Ishikawa (cell line): ENCODE results near the gene CDK5RAP1.

Experiments used
- CEBPB ChIP-seq: IDR thresholded peaks from 2 replicates; pipeline ENCODE4 v1.6.1; 2012
- CREB1 ChIP-seq: IDR thresholded peaks from 2 replicates; pipeline ENCODE4 v1.6.1; 2012; ENCODE audit warnings: low read depth
- EGR1 ChIP-seq: IDR thresholded peaks from 2 replicates; pipeline ENCODE4 v1.6.1; 2012
- EP300 ChIP-seq: IDR thresholded peaks from 2 replicates; pipeline ENCODE4 v1.6.1; 2012; ENCODE audit warnings: borderline replicate concordance
- FOXM1 ChIP-seq: IDR thresholded peaks from 2 replicates; pipeline ENCODE4 v1.6.1; 2012; ENCODE audit warnings: low read depth, borderline replicate concordance
- MAX ChIP-seq: IDR thresholded peaks from 2 replicates; pipeline ENCODE4 v1.6.1; 2012
- NFIC ChIP-seq: IDR thresholded peaks from 2 replicates; pipeline ENCODE4 v1.6.1; 2012
- RAD21 ChIP-seq: IDR thresholded peaks from 2 replicates; pipeline ENCODE4 v1.6.1; 2012; ENCODE audit warnings: low read depth
- REST ChIP-seq: IDR thresholded peaks from 2 replicates; pipeline ENCODE4 v1.6.1; 2012; ENCODE audit warnings: low read depth, mild to moderate bottlenecking
- TAF1 ChIP-seq: IDR thresholded peaks from 2 replicates; pipeline ENCODE4 v1.6.1; 2012; ENCODE audit warnings: low read depth, mild to moderate bottlenecking
- TCF12 ChIP-seq: IDR thresholded peaks from 2 replicates; pipeline ENCODE4 v1.6.1; 2012; ENCODE audit warnings: low read depth
- TEAD4 ChIP-seq: IDR thresholded peaks from 2 replicates; pipeline ENCODE4 v1.6.1; 2012
- USF1 ChIP-seq: IDR thresholded peaks from 2 replicates; pipeline ENCODE4 v1.6.1; 2012
- YY1 ChIP-seq: IDR thresholded peaks from 2 replicates; pipeline ENCODE4 v1.6.1; 2012; ENCODE audit warnings: low read depth
- ZBTB7A ChIP-seq: IDR thresholded peaks from 2 replicates; pipeline ENCODE4 v1.6.1; 2012; ENCODE audit warnings: low read depth

CDK5RAP1 gene

GRCh38 chr20:33370291-33370690, 31.0 kb downstream of the CDK5RAP1 start:
- TF ChIP-seq USF1: no peak
- no peak for TF ChIP-seq ZBTB7A

- no peak for TF ChIP-seq TCF12
- no peak for TF ChIP-seq EP300
- TF ChIP-seq YY1: no peak
- TF ChIP-seq ZBTB7A: no peak
- TF ChIP-seq USF1: no peak
- no peak for TF ChIP-seq CREB1
- TF ChIP-seq MAX: no peak
- no peak for TF ChIP-seq NFIC
- no peak for TF ChIP-seq FOXM1
- no peak for TF ChIP-seq CEBPB
- no peak for TF ChIP-seq TAF1
Observed at GRCh38 chr20:33362898-33363297, 38.4 kb downstream of the CDK5RAP1 start.

GRCh38 chr20:33359399-33360261, 41.7 kb downstream of the CDK5RAP1 start:
- TF ChIP-seq REST: no peak
- TF ChIP-seq CREB1: no peak
- no peak for TF ChIP-seq YY1
- no peak for TF ChIP-seq USF1
- no peak for TF ChIP-seq FOXM1
- TF ChIP-seq MAX: no peak
- TF ChIP-seq TAF1: no peak
- no peak for TF ChIP-seq TEAD4
- no peak for TF ChIP-seq TCF12
- TF ChIP-seq NFIC: no peak
- no peak for TF ChIP-seq EP300
- no peak for TF ChIP-seq ZBTB7A
- TF ChIP-seq RAD21: no peak
- TF ChIP-seq CEBPB: no peak
- no peak for TF ChIP-seq EGR1

GRCh38 chr20:33353013-33353402, 48.3 kb downstream of the CDK5RAP1 start:
- TF ChIP-seq TEAD4 (no peak), NFIC (no peak), EGR1 (no peak), CEBPB (no peak), ZBTB7A (no peak), EP300 (no peak), MAX (no peak), USF1 (no peak), RAD21 (no peak), YY1 (no peak), CREB1 (no peak), TAF1 (no peak), FOXM1 (no peak), REST (no peak), TCF12 (no peak)

GRCh38 chr20:33352258-33353012, 48.9 kb downstream of the CDK5RAP1 start:
- TF ChIP-seq MAX (no peak), NFIC (no peak), ZBTB7A (no peak), REST (no peak), TAF1 (no peak), RAD21 (no peak)
